OCI-LY1 (cell line): ENCODE results near the gene PUSL1.

ENCODE experiments used
- H2AFZ ChIP-seq: fragments of 200-600 bp; sonication (generic), shearing (Covaris generic); 2 replicates; pipeline ENCODE4 v1.6.0; 2014; ENCODE audit warnings: antibody characterized with exemption, mild to moderate bottlenecking, low read length
- H3F3A ChIP-seq: fragments of 200-600 bp; sonication (generic), shearing (Covaris generic); 2 replicates; pipeline ENCODE4 v1.6.0; 2014; ENCODE audit warnings: mild to moderate bottlenecking, antibody characterized with exemption, low read length, moderate library complexity; ENCODE audit not compliant: insufficient read depth
- H3K27ac ChIP-seq: fragments of 200-600 bp; sonication (generic); 2 replicates; pipeline ENCODE4 v1.5.1; 2014; ENCODE audit warnings: low read length, mixed run types, mild to moderate bottlenecking, low read depth; ENCODE audit not compliant: poor library complexity, severe bottlenecking
- H3K27me3 ChIP-seq: fragments of 200-600 bp; sonication (generic); 2 replicates; pipeline ENCODE4 v1.6.0; 2014; ENCODE audit warnings: antibody characterized with exemption, mild to moderate bottlenecking, low read length, moderate library complexity; ENCODE audit not compliant: insufficient read depth
- H3K36me3 ChIP-seq: fragments of 200-600 bp; sonication (generic); 2 replicates; pipeline ENCODE4 v1.6.1; 2014; ENCODE audit warnings: mild to moderate bottlenecking, antibody characterized with exemption, low read length, moderate library complexity, mixed read lengths; ENCODE audit not compliant: insufficient read depth
- H3K4me1 ChIP-seq: fragments of 200-600 bp; sonication (generic); 2 replicates; pipeline ENCODE4 v1.5.1; 2014; ENCODE audit warnings: mild to moderate bottlenecking, low read length, moderate library complexity; ENCODE audit not compliant: insufficient read depth, severe bottlenecking
- H3K4me2 ChIP-seq: fragments of 200-600 bp; sonication (generic), shearing (Covaris generic); 2 replicates; pipeline ENCODE4 v1.6.1; 2014; ENCODE audit warnings: low read length
- H3K4me3 ChIP-seq: fragments of 200-600 bp; sonication (generic); 2 replicates; pipeline ENCODE4 v1.5.1; 2014; ENCODE audit warnings: low read length, low read depth, mild to moderate bottlenecking, mixed read lengths; ENCODE audit not compliant: poor library complexity, severe bottlenecking
- H3K79me2 ChIP-seq: fragments of 200-600 bp; shearing (Covaris generic); 2 replicates; pipeline ENCODE4 v1.6.1; 2016; ENCODE audit warnings: mixed run types, low read length, mixed read lengths; ENCODE audit not compliant: insufficient read depth
- H3K9ac ChIP-seq: fragments of 200-600 bp; sonication (generic), shearing (Covaris generic); 2 replicates; pipeline ENCODE4 v1.6.1; 2014; ENCODE audit warnings: mild to moderate bottlenecking, low read length, mixed read lengths
- H3K9me2 ChIP-seq: fragments of 200-600 bp; sonication (generic), shearing (Covaris generic); 2 replicates; pipeline ENCODE4 v1.6.1; 2014; ENCODE audit warnings: low read depth, mild to moderate bottlenecking, low read length, mixed read lengths
- H3K9me3 ChIP-seq: fragments of 200-600 bp; shearing (Covaris generic); 2 replicates; pipeline ENCODE4 v1.6.1; 2014; ENCODE audit warnings: low read length, mixed read lengths
- H4K20me1 ChIP-seq: fragments of 200-600 bp; sonication (generic), shearing (Covaris generic); 2 replicates; pipeline ENCODE4 v1.6.0; 2016; ENCODE audit warnings: mild to moderate bottlenecking, low read length; ENCODE audit not compliant: insufficient read depth
- EZH2 ChIP-seq: fragments of 200-600 bp; sonication (generic), shearing (Covaris generic); IDR thresholded peaks from 2 replicates; pipeline ENCODE4 v1.8.0; 2017; ENCODE audit warnings: borderline replicate concordance, mixed run types, mild to moderate bottlenecking, antibody characterized with exemption, low read length, moderate library complexity, mixed read lengths
- TF ChIP-seq, protein P1 (sequence below): fragments of 200-600 bp; sonication (generic), shearing (Covaris generic); IDR thresholded peaks from 2 replicates; pipeline ENCODE4 v1.5.1; 2017; ENCODE audit warnings: mild to moderate bottlenecking, antibody characterized with exemption, low read length, moderate library complexity, mixed read lengths

Gene PUSL1

DNA sequence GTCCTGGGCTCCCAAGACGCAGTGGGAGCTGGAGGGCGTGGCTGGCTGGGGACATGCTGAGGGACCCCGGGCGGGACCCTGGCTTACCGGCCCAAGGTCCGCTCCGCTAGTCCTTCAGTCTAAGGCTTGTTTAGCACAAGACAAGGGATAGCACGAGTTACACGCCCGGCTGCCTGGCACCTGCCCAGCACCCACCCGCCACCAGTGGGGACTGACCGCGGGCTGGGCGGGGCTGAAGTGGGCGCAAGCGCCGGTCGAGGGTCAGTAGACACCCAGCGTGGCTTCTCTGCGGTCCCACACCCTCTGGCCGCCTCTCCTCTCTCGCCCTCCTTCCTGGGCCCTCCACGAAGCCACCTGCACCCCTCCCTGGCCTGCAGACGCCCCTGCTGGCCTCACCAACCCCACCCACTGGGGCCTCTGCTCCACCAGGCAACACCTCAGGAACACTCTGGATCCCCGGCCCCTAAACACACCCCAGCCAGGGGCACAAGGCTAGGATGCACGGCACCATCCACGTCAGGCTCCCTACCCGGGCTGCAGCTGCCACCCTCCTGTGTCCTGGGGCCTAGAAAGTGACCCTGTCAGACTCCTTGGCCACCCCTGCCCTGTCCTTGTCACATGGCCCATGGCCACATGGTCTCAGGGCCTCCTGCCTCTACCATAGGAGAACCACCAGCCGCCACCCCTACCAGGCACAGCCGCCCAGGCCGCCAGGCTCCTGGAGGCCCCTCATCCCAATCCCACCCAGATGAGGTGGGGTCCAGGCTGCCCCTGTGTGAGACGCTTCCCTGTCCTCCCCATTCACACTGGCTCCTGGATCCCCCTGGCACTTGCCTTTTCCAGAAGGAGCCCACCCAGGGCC is 28.8 kb downstream of the PUSL1 start:
- H3K9ac ChIP-seq: no peak overlapping the region
- H3K4me1 ChIP-seq: no peaks in the 10 kb centered on the region
- no peak overlapping the region for H2AFZ ChIP-seq
- no peak overlapping the region for H3K4me2 ChIP-seq
- H3K9me3 ChIP-seq: no peaks in the 10 kb centered on the region
- no peaks in the 10 kb centered on the region for H3F3A ChIP-seq
- H3K36me3 ChIP-seq: no peaks in the 10 kb centered on the region; the same call in 1 of the 2 replicates
- no peaks in the 10 kb centered on the region for H4K20me1 ChIP-seq
- no peak for TF ChIP-seq EZH2
- TF ChIP-seq, protein P1, sequence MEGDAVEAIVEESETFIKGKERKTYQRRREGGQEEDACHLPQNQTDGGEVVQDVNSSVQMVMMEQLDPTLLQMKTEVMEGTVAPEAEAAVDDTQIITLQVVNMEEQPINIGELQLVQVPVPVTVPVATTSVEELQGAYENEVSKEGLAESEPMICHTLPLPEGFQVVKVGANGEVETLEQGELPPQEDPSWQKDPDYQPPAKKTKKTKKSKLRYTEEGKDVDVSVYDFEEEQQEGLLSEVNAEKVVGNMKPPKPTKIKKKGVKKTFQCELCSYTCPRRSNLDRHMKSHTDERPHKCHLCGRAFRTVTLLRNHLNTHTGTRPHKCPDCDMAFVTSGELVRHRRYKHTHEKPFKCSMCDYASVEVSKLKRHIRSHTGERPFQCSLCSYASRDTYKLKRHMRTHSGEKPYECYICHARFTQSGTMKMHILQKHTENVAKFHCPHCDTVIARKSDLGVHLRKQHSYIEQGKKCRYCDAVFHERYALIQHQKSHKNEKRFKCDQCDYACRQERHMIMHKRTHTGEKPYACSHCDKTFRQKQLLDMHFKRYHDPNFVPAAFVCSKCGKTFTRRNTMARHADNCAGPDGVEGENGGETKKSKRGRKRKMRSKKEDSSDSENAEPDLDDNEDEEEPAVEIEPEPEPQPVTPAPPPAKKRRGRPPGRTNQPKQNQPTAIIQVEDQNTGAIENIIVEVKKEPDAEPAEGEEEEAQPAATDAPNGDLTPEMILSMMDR: no peak
- no peak overlapping the region for H3K4me3 ChIP-seq
- no peak overlapping the region for H3K27ac ChIP-seq
- H3K9me2 ChIP-seq: no peaks in the 10 kb centered on the region
- H3K27me3 ChIP-seq: no peaks in the 10 kb centered on the region
- no peaks in the 10 kb centered on the region for H3K79me2 ChIP-seq

DNA sequence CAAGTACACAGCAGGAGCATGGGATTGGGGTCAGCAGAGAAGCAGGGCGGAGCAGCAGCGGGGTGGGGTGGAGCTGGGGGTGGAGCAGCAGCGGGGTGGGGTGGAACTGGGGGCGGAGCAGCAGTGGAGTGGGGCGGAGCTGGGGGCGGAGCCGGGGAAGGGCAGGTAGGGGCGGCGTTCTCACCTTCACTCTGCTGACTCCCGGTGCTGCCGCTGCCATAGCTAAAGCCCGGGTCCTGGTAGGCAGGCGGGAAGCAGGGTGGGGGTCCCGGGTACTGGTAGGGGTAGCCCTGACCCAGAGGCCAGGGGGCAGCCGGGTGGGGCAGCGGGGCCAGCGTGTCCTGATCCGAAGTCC is 29.4 kb downstream of the PUSL1 start:
- no peaks in the 10 kb centered on the region for H3K4me1 ChIP-seq
- no peaks in the 10 kb centered on the region for H3F3A ChIP-seq
- no peaks in the 10 kb centered on the region for H3K9me3 ChIP-seq
- no peak overlapping the region for H2AFZ ChIP-seq
- no peaks in the 10 kb centered on the region for H4K20me1 ChIP-seq
- H3K36me3 ChIP-seq: no peaks in the 10 kb centered on the region; the same call in 1 of the 2 replicates
- no peak overlapping the region for H3K4me3 ChIP-seq
- H3K4me2 ChIP-seq: no peak overlapping the region
- H3K9me2 ChIP-seq: no peaks in the 10 kb centered on the region
- no peak overlapping the region for H3K27ac ChIP-seq
- H3K27me3 ChIP-seq: no peaks in the 10 kb centered on the region
- H3K9ac ChIP-seq: no peak overlapping the region
- TF ChIP-seq, protein P1: no peak
- no peak for TF ChIP-seq EZH2
- H3K79me2 ChIP-seq: no peaks in the 10 kb centered on the region

DNA sequence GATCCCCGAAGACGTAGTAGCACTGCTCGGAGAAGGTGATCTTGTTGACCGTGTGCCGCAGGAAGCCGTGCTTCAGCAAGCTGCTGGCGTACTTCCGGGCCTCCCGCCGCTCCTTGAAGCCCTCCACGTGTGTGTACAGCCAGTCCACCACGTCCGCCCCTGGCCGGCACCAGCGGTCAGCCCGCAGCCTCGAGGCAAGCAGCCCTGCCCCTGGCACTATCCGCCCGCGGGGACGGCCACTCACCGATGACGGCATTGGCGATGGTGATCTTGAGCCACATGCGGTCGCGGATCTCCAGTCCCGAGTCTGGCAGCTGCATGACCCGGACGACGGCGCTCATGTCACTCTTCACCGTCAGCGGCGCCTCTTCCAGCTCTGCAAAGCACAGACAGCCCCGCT is 29.9 kb downstream of the PUSL1 start:
- Histone ChIP-seq H4K20me1 (no peaks in the 10 kb centered on the region), H3K27ac (no peak overlapping the region), H3K27me3 (no peaks in the 10 kb centered on the region), H3K4me1 (no peaks in the 10 kb centered on the region), H3F3A (no peaks in the 10 kb centered on the region), H3K9ac (no peak overlapping the region), H2AFZ (no peak overlapping the region), H3K9me2 (no peaks in the 10 kb centered on the region), H3K4me3 (no peak overlapping the region), H3K36me3 (no peaks in the 10 kb centered on the region; the same call in 1 of the 2 replicates), H3K4me2 (no peak overlapping the region), H3K79me2 (no peaks in the 10 kb centered on the region), H3K9me3 (no peaks in the 10 kb centered on the region)
- TF ChIP-seq, protein P1: no peak
- TF ChIP-seq EZH2: no peak
